Thyroid gland (tissue), 4 donors: ENCODE measurements around the gene MUC13. TPM values are rescaled to one million over a fixed set of nuclear protein-coding genes. Genes with fewer than 3 reads are reported as not detected.

ENCODE experiments used
- DNase-seq, 2 donors: peaks; one replicate each; pipeline ENCODE4 v3.0.0-alpha.2; 2019
- H3K27ac ChIP-seq, 3 donors: fragments of 200-600 bp; sonication (generic); 1 replicate in 2 of 3; 2 replicates in 1 of 3; pipeline ENCODE4 v1.5.1; 2016 to 2019; ENCODE audit warnings: mild to moderate bottlenecking in 1 of 3, moderate library complexity in 1 of 3
- H3K27me3 ChIP-seq: fragments of 200-600 bp; sonication (generic); one replicate; pipeline ENCODE4 v1.5.1; 2019
- H3K36me3 ChIP-seq, 2 donors: fragments of 200-600 bp; sonication (generic); one replicate each; pipeline ENCODE4 v1.5.1; 2016 to 2019
- H3K4me1 ChIP-seq, 2 donors: fragments of 200-600 bp; sonication (generic); one replicate each; pipeline ENCODE4 v1.5.1; 2017 to 2019
- H3K4me3 ChIP-seq, 3 donors: fragments of 200-600 bp; sonication (generic); replicated peaks in 1 of 3; 1 replicate in 2 of 3; 2 replicates in 1 of 3; pipeline ENCODE4 v1.5.1; 2016; ENCODE audit warnings: mild to moderate bottlenecking in 1 of 3
- H3K9me3 ChIP-seq: fragments of 200-600 bp; sonication (generic); one replicate; pipeline ENCODE4 v1.5.1; 2017
- CTCF ChIP-seq, 6 experiments: fragments of 200-600 bp in 3 of 6; fragments of 450-650 bp in 3 of 6; sonication (generic) in 3 of 6; IDR thresholded peaks; one replicate each; pipeline ENCODE4 v1.5.1; 2016 to 2019; ENCODE audit warnings: antibody characterized with exemption in 6 of 6, mild to moderate bottlenecking in 2 of 6, inconsistent platforms in 1 of 6, moderate library complexity in 1 of 6
- POLR2A ChIP-seq, 2 donors: fragments of 450-650 bp; IDR thresholded peaks; one replicate each; pipeline ENCODE4 v1.6.1; 2017; ENCODE audit warnings: antibody characterized with exemption in 2 of 2, mild to moderate bottlenecking in 2 of 2, moderate library complexity in 1 of 2
- WGBS, 2 donors: methylation state at CpG; one replicate each; pipeline ENCODE4 v1.1.5; 2017; 5-methylcytosine and 5-hydroxymethylcytosine counted together
- intact Hi-C: fragments of 100-400 bp; cut with DNase I; formaldehyde crosslinking; loops from one replicate; pipeline ENCODE4 v1.15.1; 2023
- total RNA-seq, 4 donors: library from RNA; depleted of rRNA; stranded (reverse); fragments of >200 nt; gene quantifications; one replicate each; pipeline ENCODE4 v1.2.3, GENCODE V29; 2016

MUC13 gene
- total RNA-seq, 4 donors from 2014 or later: not detected

GRCh38 chr3:124867511-124867910 lies 67.0 kb downstream of the MUC13 start:
- Histone ChIP-seq H3K4me3 (no peak overlapping the region), H3K9me3 (no peaks in the 10 kb centered on the region), H3K4me1 (no peaks in the 10 kb centered on the region), H3K27me3 (no peaks in the 10 kb centered on the region), H3K36me3 (peaks cover 0 to 5% of the 10 kb centered on the region in 2 donors), H3K27ac (no peak overlapping the region)
- no peak for TF ChIP-seq CTCF (IDR thresholded peaks at IDR 0.05)
- TF ChIP-seq POLR2A (IDR thresholded peaks at IDR 0.05): no peak
- DNase-seq: no peak
- 99 to 100% methylated on average over 3 of the region's 3 CpGs for WGBS, 2 donors
- intact Hi-C loops: no loop called here

GRCh38 chr3:124862006-124862405 lies 72.5 kb downstream of the MUC13 start:
- intact Hi-C loops: no loop called here
- DNase-seq: peak; percentile 58 to 70
- Histone ChIP-seq H3K9me3 (no peaks in the 10 kb centered on the region), H3K27ac (peak overlapping the region; percentile 49 to 67 (median 52)), H3K4me1 (peaks cover 7 to 27% of the 10 kb centered on the region in 2 donors), H3K36me3 (no peaks in the 10 kb centered on the region), H3K27me3 (no peaks in the 10 kb centered on the region), H3K4me3 (no peak overlapping the region)
- WGBS, 2 donors: 22 to 31% methylated on average over 2 of the region's 2 CpGs
- peak in 3 of 6 experiments; percentile 28 to 47 (median 32) for TF ChIP-seq CTCF (IDR thresholded peaks at IDR 0.05)
- no peak for TF ChIP-seq POLR2A (IDR thresholded peaks at IDR 0.05)

GRCh38 chr3:124861041-124861440 lies 73.5 kb downstream of the MUC13 start:
- WGBS, 2 donors: 79 to 87% methylated on average over 9 of the region's 9 CpGs
- no peak overlapping the region for H3K4me3 ChIP-seq
- H3K36me3 ChIP-seq: no peaks in the 10 kb centered on the region
- H3K27ac ChIP-seq: peak overlapping the region; percentile 46 to 67 (median 67)
- H3K9me3 ChIP-seq: no peaks in the 10 kb centered on the region
- H3K4me1 ChIP-seq: peaks cover 7 to 27% of the 10 kb centered on the region in 2 donors
- DNase-seq: no peak
- intact Hi-C loops: no loop called here
- no peaks in the 10 kb centered on the region for H3K27me3 ChIP-seq
- no peak for TF ChIP-seq POLR2A (IDR thresholded peaks at IDR 0.05)
- no peak for TF ChIP-seq CTCF (IDR thresholded peaks at IDR 0.05)

- TF ChIP-seq CTCF (IDR thresholded peaks at IDR 0.05): no peak
- TF ChIP-seq POLR2A (IDR thresholded peaks at IDR 0.05): no peak
- H3K4me1 ChIP-seq: peaks cover 7 to 27% of the 10 kb centered on the region in 2 donors
- no peaks in the 10 kb centered on the region for H3K36me3 ChIP-seq
- H3K27ac ChIP-seq: peak overlapping the region; percentile 49 to 67 (median 67)
- H3K4me3 ChIP-seq: no peak overlapping the region
- 62 to 73% methylated on average over 1 of the region's 1 CpG for WGBS, 2 donors
- intact Hi-C loops: no loop called here
- peak; percentile 82 to 86 for DNase-seq
- H3K27me3 ChIP-seq: no peaks in the 10 kb centered on the region
- H3K9me3 ChIP-seq: no peaks in the 10 kb centered on the region
These were observed 74.0 kb downstream of the MUC13 start for GRCh38 chr3:124860599-124860998.

- no peak overlapping the region for H3K4me3 ChIP-seq
- DNase-seq: no peak
These were observed 75.5 kb downstream of the MUC13 start for GRCh38 chr3:124859025-124859424.

More at GRCh38 chr3:124859025-124859424, 75.5 kb downstream of the MUC13 start:
- no peaks in the 10 kb centered on the region for H3K27me3 ChIP-seq
- H3K27ac ChIP-seq: peak overlapping the region in 2 of 3 donors; percentile 67
- TF ChIP-seq CTCF (IDR thresholded peaks at IDR 0.05): no peak
- TF ChIP-seq POLR2A (IDR thresholded peaks at IDR 0.05): no peak
- intact Hi-C loops: no loop called here
- H3K4me1 ChIP-seq: peaks cover 7 to 27% of the 10 kb centered on the region in 2 donors
- 73 to 78% methylated on average over 7 of the region's 7 CpGs for WGBS, 2 donors
- no peaks in the 10 kb centered on the region for H3K9me3 ChIP-seq
- H3K36me3 ChIP-seq: no peaks in the 10 kb centered on the region
